GM19372 (cell line): ENCODE measurements around the gene KCNJ5.

Source experiments
- ATAC-seq: cut with Tn5 transposase; IDR thresholded peaks from one replicate; pipeline ENCODE4 v1.9.1; 2021; ENCODE audit warnings: mild to moderate bottlenecking, low read depth, moderate library complexity; ENCODE audit not compliant: unreplicated experiment

Gene KCNJ5

DNA sequence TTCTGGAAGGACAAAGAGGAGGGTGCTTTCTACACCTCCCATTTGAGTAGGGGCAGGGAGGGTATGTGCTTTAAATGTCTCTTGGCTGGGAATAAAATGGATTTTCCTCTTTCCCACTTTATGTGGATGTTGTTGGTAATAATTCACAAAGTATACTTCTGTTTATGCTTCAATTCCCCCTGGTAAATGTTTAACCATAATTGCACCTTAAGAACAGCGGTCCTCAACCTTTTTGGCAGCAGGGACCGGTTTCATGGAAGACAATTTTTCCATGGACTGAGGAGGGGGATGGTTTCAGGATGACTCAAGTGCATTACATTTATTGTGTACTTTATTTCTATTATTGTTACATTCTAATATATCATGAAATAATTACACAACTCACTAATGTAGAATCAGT lies 55.5 kb downstream of the KCNJ5 start:
- ATAC-seq, result no peak

DNA sequence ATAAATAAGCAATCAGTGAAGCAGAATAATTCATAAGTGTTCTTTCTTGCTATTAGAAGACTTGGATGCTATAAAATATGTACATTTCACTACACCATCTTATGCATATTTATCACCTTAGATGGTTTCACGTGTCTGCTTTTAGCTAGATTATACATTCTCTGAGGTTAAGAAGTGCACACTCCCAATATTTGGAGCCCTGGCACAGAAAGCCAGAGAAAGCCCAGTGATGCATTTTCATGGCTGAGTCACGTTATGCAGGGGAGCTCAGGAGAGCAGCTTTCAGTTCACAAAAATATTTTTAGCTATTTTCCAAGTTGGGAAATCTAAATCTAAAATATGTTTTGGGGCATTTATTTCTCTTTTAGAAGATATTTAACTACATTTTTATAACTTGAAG lies 56.6 kb downstream of the KCNJ5 start:
- ATAC-seq, result no peak

DNA sequence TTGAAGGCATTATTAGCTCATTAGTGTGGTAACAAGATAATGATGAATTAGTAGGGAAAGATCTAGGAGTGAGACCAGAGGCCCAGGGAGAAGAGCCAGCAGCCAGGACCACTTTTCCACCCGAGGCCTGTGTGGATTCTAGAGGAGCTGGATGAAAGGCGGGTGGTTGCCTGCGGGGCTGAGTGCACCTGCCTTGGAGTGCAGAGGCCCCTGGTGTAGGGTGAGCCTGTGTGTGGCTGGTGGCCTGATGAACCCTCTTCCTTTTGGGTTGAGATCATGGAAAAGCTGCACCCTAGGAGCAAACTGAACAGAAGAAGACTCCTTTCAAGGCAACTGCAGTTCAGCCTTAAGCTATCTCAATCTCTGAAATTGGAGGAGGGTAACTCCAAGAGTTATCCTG lies 57.4 kb downstream of the KCNJ5 start:
- ATAC-seq, result no peak

DNA sequence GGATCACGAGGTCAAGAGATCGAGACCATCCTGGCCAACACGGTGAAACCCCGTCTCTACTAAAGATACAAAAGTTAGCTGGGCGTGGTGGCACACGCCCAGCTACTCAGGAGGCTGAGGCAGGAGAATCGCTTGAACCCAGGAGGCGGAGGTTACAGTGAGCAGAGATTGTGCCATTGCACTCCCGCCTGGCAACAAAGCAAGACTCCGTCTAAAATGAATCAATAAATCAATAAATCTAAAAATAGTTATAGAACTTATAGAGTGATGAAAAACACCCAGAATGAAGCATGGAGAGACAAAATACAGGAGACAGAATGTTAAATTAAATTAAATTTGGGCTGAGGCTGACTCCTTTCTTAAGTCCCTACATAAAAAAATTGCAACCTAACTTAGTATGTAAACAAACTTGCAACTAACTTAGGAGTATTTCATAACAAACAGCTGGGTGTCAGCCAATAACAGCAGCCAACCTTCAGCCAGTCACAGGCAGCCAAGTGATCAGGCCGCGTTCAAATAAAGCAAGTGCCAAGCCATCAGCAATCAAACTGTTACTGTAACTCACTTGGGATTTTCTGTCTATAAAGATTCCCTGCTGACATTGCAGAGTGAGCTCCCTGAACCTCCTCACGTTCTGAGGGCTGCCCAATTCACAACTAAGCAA lies 58.8 kb downstream of the KCNJ5 start:
- no peak for ATAC-seq

DNA sequence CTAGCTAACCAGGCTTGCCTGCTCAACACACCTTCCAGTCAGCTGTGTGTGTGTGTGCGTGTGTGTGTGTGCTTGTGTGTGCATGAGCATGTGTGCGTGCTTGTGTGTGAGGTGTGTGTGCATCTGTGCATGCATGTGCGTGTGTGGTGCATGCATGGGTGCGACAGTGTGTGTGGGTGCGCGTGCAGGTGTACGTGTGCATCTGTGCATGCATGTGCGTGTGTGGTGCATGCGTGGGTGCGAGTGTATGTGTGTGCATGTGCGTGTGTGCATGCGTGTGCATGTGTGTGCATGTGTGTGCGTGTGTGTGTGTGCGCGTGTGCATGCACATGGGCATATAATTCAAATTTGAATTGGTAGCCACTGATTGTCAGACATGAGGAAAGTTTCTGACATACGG lies 62.0 kb downstream of the KCNJ5 start:
- ATAC-seq, result no peak

DNA sequence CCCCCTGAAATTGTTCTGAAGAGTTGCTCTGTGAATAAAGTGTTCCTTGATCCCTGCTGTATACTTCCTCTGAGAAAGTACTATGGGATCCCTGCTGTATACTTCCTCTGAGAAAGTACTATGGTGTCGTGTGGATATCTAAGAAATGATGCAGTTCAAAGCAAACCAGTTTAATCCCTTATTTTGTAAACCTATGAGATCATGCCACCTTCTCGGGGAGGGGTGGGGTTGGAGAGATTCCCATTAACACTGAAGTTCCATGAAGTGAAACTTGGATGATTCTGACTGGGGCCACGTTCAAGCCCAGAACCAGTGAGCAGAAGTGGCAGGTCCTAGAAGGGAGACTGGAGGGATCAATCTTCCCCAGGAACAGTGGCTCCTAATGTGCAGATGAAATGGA lies 64.5 kb downstream of the KCNJ5 start:
- ATAC-seq, result no peak

DNA sequence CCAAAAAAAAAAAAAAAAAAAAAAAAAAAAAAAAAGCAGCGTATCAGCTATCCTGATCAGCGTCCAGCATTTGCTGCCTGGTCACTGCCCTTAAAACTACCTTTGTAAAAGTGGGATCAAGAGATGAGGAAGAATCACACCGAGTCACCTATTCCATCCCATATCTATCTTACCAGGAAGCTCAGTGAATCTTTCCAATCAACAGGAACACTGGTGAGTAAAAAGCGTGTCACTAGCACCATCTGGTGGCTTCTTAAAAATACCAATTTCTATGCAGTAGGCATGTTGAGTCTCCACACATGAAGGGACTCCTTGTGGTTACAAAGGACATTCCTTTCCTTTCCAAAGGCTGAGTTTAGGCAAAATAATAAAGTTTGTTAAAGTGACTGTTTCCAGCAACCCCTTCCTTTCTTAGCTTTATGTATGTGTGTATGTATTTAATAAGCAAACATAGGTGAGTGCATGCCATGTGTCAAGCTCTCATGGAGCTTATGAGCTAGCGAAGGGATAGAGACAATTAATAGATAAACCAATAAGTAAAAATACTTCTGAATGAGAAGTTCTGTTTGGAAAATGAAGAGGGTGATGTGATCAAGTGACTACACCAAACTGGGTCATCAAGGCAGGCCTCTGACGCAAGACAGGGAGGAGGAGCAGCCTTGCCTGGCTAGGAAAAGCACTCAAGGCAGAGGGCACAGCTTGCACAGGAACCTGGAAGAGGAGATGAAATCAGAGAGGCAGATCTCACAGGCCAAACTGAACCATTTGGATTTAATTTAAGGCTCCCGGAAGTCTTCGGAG lies 65.4 kb downstream of the KCNJ5 start:
- no peak for ATAC-seq

DNA sequence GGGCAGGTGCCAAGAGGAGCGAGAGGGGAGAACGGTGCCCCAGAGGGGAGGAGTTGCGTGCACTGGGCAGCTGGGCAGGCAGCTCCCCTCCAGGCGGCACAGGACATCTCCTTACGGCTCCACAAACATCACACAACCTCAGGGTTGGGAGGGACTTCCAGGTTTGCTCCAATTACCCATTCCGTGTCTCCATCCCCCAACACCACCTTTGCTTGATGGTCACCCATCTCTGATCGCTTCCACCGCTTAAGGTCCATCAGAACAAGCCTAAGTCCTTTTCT lies 66.0 kb downstream of the KCNJ5 start:
- no peak for ATAC-seq

DNA sequence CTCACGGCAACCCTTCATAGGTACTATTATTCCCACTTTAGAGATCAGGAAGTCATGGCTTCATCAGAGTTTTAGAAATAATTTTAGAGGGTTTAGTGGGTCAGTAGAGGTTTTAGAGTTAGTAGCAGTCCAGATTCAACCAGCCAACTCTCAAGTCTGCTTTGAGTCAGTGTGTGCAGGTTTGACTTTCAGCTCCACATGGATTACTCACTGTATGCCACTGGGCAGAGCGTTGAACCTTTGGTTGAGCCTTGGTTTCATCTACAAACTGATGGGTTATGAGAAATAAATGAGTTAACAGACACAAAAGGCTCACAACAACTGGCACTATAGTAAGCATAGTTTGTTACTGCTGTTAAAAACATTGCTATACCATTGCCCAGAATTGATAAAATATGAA lies 70.5 kb downstream of the KCNJ5 start:
- ATAC-seq, result no peak

DNA sequence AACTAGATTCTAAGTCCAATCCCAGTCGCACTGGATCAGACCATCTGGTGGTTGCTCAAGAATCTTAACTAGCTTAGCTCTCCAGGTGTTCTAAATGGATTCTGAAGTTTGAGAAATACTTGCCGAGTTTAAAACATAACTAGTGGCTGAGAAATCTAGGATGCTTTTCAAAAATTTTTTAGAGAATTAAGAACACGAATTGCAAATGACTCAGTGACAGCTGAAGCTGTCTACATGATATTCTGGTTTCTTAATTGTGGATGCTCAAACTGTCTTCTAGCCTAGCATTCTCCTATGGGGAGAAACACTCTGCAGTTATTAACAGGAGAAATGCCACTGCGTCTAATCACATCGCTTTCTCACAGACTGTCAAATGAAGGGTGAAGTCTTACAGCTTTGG lies 71.7 kb downstream of the KCNJ5 start:
- no peak for ATAC-seq

DNA sequence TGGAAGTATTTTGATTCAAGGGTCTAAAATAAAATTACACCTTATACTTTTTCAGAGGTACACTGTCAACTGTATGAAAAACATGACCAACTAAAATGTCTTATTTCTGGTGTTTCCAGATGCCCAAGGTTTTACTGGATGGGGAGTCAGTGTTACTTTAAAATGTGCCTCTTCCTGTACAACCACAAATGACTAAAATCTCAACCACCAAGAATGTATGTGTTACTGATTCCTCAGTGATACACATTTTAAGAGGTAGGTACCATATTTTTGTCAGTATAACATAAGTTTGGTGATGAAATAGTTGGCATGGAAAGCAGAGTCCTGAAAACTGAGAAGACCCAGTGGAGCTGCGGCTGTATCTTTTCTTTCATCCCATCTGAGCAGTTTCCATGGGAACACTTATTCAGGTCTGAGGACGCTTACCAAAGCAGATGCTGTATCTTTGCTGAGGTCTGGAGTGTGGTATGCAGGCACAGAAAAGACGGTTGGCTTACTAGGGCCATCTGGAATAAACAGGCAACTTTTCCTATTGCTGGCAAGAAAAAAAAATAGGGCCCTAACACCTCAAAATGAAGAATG lies 72.7 kb downstream of the KCNJ5 start:
- ATAC-seq, result no peak

DNA sequence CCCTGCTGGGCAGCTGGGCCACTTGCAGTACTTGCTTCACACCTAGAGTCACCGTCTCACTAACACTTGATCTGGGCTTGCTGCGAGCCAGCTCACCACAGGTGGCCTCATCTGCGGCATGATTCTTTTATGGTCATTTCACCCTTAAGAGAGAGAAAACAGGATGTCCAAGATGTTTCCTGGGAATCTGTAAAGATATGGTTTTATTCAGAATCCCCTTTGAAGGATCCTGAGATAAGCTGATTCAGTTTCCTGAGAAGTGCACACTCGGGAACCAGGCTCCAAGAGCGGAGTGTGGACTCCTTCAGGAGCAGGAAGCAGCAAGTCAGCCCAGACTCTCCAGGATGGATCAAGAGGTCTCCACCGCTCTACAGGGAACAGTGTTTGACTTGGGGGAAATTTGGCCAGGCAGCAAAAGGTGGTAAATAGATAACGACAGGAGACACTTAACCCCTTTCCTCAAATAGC lies 73.3 kb downstream of the KCNJ5 start:
- no peak for ATAC-seq

DNA sequence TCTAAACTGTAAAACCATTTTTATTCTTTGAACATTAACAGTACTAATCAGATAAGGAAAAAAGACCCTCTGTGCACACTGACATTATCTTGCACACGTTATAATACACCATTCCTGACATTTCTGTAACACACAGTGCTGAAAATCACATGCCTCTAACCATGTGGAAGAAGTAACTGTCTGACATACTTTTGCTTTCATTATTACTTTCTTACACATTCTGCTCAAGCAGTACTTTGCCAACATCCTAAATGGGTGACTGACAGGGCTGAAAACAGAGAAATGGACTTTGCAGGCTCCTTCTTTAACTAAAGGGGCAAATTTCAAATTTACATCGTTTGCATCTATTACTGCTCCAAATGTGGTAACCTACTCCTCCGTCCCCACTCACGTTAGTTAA lies 74.3 kb downstream of the KCNJ5 start:
- peak; percentile 92 for ATAC-seq

DNA sequence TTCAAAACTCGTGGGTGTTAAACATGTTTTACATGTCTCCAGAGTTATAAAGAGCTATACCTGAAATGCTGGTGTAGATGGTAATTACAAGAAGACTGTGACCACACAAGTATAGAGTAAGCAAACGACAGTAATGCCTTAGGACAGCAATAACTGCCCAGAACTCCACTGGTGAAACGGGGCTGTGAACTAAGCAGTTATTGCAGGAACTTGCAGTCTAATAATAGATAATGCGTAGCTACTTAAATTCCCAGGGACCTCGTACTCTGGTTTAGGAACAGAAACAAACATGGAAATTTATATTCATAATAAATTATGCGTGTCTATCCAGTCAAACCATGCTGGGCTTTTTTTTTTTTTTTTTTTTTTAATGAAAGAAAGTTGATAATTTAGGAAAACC lies 76.4 kb downstream of the KCNJ5 start:
- no peak for ATAC-seq

DNA sequence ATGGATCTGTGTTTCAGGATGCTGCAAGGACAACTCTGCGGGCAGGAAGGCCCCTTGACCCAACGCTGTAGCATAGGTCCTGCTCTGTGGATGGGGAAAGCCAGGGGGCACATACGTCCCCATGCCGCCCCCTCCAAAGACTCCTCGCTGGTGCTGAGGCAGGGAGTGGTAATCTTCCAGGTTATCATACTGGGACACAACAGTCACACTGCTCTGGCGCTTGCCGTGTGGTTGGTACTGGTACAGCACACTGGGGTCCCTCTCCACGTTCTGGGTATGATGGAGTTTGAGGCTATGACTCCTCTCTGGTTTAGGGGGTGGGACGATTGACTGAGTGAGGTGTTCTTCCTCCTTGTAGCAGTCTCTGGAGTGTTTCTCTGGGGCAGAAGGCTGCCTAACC lies 77.8 kb downstream of the KCNJ5 start:
- no peak for ATAC-seq
